GM11168 (cell line): ENCODE measurements around the gene LTBP2.

Source experiments
- in situ Hi-C: fragments of 300-500 bp; cut with MboI; formaldehyde crosslinking; loops from one replicate; pipeline ENCODE4 v1.12.0; 2022; ENCODE audit warnings: low sequenced_read_pairs; ENCODE audit not compliant: unreplicated experiment

Gene LTBP2

DNA sequence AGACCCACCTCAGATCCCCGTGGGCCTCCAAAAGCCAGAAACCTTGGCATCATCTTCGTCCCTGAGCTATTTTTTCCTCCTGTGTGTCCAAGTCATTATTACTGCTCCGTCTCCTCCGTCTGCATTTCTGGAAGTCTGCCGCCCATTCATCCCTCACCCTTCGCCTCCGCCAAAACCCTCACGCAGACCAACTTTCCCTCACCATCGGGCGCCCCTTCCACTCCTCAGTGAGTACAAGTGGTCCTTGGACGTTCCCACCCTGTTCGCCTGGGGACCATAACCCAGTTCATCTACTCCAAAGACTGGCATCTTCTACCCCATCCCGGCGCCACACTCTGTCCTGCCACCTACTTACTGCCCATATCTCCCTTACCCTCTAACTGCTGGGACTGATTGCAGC is 3.7 kb upstream of the LTBP2 start:
- in situ Hi-C loops = no loop called here

DNA sequence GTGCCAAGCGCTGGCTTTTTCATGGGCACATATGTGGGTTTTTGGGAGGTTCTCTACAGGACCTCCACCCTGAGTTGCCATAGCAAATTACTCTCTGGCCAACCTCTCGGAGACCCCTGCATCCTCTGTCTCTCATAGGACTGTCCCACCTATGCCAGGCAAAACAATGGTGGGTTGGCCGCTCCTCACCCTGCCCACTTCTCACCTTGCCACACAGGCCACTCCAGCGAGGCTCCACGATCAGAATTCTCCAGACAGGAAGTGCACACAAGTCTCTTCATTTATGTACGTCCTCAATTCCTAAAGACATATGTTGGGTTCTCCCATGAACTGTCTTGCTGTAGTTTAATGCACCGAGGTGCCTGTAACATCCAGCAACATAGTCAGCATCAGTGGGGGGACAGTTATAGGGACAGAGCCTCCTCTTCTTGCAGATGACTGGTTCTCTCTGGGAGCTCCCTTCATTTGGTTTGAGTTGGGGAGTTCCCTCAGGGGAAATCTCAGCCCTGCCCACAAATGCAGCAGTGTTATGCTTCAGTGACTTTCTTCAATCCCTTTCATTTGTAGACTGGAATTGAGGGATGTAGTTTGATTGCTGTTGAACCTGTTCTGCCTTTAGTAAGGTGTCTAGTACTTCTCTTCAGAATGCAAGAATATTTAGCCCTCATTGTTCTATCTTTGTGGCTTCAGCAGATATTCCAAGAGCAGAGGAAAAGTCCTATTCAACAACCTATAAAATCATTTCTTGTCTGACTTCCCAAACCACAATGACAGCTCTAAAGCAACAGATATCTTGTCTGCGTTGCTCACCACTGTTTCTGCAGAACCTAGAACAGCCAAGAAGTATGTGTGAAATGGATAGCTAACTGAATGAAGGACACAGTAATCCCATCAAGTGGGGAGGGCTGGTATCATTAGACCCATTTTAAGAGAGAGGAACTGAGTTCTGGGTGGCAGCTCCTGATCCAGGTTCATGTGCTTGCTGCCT is 2.8 kb upstream of the LTBP2 start:
- in situ Hi-C loops = no loop called here

DNA sequence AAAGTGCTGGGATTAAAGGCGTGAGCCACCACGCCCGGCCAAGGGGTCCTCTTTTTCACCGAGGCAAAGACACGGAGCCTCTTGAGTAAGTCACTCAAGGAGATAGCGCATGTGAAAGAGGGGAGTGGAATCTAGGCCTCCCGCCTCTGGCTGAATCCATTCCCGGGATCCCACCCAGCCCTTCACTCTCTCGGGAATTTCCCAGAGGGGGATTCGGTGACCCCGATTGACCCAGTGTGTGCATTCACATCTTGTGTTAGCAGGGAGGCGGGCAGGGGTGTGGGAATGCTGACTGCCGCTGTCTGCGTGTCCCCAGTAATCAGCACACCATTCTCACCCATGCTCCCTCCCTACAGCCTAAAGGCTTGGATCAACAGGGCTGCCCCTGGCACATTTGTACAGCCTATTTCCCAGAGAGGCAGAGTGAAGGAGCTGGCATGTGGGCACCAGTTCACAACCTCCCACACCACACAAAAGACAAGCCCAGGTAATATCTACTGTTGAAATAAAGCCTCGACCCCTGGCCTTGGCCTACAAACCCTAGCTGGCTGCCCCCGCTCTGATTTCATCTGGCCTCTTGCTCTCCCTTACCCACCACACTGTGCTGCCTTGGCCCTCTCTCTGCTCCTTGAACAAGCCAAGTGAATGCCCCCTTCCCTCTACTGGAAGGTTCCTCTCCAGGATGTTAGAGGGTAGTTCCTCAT is 1.3 kb upstream of the LTBP2 start:
- in situ Hi-C loops = no loop called here

DNA sequence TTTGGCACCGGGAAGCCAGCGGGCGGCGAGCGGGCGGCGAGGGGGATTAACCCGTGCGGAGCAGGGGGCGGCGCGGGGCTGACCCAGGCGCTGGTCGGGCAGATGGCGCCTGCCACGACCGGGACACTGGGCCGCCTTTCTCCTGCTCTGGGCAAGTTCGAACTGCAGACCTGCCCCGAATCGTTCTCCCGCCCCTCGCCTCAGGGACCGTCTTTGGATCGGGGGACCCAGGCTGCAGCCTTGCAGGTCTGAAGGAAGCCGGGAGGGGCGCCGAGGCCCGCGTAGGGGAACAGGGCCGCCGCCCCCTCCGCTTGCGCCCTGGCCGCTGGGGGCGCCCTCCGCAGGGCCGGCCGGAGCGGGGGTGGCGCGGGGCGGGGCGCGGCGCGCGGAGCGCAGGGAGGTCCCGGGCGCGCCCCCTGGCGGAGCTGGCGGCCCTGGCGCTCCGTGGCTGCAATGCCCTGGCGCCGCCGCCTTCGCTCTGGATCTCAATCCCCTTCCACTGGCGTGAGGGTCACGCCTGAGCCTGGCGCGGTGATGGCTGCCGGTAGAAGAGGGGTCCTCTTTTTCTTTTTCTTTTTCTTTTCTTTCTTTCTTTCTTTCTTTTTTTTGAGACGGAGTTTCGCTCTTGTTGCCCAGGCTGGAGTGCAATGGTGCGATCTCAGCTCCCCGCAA is 449 bp upstream of the LTBP2 start:
- in situ Hi-C loops = no loop called here

DNA sequence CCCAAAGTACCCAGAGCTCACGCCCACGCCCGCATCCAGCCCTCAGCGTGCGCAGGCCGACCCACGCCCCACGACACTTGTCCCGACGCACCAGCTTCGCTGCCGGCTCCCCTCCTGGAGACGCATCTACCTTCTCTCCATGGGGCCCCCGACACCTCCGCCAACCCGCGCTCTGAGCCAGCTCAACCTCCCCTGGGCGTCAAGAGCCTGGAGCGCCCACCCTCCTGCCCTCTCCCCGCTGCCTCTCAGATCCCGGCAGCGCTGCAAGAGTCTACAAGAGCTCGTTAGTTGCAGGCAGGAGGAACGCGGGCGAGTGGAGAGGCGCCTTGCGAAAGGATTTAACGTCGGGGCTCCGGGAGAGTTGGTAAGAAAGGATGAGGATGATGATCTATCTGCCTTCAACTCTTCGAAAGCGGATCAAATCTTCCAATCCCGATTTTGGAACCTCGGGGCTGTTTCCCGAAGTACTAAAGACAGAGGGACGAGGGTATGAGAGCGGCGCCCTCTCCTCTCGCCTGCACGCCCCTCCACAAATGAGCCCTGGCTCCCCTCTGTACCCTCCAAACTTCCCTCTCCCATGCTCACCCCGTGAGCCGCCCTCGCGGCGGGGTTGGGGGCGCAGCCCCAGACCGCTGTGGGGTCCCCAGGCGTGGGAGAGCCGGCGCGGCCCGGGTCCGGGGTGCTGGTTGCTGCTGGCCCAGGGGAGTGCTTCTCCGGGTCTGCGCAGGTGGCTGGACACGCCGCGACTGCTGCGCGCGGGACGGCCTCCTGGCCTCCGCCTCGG is 979 bp downstream of the LTBP2 start:
- in situ Hi-C loops = no loop called here

DNA sequence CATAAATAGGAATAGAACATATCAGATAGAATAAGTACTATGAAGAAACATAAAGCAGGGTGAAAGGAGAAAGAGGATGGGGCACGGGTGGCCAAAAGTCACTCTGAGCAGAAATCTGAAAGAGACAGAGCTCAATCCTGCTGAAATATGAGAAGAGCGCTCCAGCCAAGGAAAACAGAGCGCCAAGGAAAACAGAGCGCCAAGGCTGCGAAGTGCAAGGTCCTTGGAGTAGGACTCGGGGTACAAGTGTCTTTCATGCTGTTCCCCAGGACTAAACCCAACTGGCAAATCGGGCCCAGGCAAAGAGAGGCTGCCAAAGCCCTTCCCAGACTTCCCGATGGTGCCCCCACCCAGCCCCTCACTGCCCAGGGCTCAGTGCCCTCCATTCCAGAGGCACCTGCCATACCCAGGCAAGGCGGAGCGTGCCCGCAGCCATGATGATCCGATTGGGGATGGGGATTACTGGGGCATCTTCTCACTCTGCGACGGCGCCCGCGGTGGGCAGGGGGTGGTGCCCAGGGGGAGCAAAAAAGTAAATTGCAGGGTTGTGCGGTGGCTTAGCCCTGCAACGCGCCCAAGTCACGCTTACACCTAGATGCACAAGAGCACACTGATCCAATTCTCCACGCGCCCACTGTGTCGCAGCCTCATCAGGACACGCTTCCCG is 1.7 kb downstream of the LTBP2 start:
- in situ Hi-C loops = no loop called here

DNA sequence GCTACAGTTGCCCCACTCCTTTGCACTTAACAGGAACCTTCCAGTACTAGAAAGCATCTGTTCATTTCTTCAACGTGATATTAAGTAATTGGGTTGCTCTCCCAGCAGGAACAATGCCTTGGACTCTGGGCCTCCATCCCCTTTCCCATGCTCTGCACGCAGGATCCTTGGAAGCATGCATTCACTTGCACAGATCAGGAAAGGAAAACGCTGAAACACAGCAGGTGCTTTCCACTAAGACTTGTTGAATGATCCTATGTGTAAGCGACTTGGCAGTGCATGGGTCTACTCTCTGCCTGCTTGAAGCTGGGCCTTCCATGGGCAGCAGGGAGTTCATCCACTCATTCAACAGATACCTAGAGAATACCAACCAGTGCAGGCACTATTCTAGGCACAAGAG is 2.3 kb downstream of the LTBP2 start:
- in situ Hi-C loops = no loop called here

DNA sequence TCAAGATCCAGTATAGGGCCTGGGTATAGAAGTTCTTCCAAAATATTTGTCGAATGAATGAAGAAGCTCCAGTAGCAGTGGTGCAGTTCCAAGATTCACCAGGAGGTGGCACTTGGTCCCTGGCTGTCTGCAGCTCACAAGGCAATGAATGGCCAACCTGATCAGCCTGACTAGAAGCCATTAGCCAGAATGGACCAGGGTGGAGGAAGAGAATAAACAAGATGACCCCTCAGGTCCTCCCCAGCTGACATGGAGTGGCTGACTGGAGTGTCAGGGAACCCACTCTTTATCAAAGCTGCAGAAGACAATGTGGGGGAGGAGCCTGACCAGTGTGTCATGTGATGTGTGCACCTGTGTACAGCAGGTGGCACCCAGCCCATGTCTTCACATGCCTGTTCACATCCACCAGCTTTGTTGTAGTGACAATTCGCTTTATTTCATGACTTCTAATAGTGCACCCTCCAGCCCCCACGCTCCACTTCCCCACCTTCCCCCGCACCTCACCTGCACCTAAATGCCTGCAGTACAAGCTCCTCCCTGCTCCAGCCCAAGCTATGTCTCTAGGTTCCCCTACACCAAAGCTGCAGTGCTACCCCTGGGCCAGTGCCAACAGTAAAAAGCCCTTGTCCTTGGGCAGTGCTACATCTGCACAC is 3.0 kb downstream of the LTBP2 start:
- in situ Hi-C loops = no loop called here

DNA sequence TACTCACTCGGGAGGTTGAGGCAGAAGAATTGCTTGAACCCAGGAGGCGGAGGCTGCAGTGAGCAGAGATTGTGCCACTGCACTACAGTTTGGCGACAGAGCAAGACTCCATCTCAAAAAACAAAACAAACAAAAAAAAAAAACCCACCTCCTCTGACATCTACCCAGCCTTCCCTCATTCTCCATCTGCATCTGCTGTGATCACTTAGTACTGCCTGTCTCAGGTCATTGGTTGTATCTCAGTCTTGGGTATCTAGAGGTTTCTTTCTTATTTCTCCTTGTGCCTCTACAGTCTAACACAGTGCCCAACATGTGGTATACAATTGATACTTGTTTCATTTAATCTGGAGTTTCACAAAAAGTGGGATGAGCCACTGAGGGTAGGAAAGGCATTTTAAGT is 5.3 kb downstream of the LTBP2 start:
- in situ Hi-C loops = no loop called here

DNA sequence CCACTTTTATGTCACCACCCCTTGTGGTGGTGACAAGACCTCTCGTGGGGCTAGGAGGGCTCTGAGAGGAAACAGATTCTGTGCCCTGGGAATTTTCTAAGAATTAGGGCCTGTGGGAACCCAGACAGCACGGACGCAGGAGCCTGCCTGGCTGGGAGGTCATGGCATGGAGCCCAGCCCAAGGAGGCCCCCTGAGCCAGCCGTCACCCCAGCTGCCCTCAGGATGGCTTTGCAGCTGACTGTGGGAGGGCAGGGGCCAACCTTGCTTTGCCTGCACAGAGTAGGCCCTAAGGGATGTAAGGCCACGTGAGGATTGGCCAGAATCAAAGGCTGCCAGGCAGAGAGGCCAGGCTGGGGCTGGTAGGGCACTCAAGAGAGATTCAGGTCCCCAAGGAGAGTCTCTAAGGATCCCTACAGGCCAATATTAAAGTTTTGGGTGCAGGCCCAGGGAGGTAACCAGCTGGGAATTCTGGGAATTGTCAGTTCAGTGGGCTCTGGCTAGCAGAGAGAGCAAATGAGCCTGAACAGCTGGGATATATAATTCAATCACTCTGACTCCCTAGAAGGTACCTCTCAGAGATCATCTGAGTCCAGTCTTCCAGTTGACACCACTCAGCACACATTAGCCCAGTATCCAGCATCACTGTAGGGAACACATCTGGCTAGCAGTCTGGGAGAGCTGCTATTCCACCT is 6.4 kb downstream of the LTBP2 start:
- in situ Hi-C loops = no loop called here

DNA sequence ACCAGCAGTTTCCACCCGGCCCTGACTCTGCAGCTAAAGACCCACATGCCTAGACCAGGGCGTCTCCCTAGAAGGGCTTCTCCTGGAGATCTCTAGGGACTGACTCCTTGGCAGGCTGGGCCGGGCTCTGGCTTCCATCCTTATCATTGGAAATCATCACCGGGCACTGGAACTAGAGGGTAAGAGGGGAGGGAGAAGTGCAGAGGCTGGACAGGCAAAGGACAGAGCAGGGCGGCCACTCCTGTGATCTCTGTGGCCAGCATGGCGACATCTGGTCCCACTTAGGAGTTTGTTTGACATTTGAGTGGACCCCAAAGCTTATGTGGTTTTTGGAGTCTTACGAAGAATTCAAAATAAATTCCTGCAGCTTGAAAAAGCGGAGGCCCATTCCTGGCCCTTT is 7.1 kb downstream of the LTBP2 start:
- in situ Hi-C loops = no loop called here

DNA sequence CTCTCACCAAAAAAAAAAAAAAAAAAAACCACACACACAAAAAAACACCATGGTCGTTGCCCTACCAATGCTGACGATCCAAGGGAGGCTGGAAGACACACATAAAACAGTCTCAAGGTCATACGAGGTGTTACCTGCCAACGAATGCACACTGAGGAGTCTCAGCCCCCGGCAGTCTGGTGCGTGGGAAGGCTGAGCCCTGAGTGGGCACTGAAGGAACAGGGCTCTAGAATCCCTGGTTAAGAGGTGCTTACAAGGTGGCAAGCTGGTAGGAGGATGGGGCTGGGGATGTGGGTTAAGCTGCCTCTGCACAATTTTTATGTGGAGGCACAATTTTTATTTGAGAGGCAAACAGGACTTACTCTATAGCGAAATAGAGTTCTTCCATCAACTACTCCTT is 7.9 kb downstream of the LTBP2 start:
- in situ Hi-C loops = no loop called here

DNA sequence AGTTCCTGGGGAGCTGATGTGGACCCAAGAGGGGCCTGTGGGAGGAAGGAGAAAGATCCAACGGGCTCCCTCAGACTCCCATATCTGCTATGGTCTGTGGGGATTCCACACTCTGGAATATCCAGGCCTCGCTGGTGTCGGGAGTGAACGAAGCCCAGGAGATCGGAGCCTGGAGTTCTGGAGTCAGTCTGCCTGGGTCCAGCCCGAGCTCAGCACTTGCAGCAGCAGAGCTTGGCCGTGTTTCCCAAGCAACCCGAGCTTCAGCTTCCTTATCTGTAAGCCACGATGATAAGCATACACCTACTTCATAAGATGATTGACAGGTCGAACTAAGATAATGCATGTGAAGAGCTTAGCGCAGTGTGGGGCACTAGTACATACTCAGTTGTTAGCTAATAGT is 10.1 kb downstream of the LTBP2 start:
- in situ Hi-C loops = no loop called here

DNA sequence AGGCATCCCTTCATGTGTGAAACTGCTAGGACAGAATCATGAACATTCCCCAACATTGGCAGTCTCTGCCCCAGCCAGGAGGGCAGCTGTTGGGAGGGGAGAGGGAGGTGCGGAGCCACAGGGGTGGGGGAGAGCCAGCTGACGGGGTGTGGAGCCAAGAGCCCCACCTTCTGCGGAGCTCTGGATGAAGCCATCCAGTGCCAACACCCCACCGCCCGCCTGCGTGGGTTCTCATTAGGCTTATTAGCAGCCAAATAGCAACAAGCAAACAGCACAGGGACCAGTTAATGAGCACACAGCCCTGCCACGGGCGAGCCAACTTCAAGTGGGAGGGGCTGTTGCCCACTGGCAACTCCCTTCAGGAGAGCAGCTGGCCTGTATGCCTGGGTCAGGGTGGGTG is 12.1 kb downstream of the LTBP2 start:
- in situ Hi-C loops = no loop called here

DNA sequence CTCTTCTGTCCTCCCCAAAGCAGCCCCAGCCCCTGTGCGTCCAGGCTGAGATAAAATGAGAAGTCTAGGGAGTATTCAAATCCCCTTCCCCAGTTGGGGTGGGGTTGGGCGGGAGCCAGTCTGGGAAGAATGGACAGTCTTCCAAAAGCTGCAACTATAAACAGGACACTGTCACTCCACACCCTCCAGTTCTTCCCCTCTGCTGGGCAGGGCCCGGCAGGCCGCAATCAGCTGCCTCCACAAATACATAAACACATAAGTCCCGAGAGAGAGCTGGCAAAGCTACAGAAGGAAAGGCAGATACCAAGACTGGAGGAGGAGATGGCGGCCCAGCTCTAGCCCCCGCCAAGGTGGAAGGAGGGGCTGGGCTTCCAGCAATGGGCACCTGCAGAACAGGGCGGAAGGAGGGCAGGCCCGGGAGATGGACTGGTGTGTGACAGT is 12.7 kb downstream of the LTBP2 start:
- in situ Hi-C loops = no loop called here

DNA sequence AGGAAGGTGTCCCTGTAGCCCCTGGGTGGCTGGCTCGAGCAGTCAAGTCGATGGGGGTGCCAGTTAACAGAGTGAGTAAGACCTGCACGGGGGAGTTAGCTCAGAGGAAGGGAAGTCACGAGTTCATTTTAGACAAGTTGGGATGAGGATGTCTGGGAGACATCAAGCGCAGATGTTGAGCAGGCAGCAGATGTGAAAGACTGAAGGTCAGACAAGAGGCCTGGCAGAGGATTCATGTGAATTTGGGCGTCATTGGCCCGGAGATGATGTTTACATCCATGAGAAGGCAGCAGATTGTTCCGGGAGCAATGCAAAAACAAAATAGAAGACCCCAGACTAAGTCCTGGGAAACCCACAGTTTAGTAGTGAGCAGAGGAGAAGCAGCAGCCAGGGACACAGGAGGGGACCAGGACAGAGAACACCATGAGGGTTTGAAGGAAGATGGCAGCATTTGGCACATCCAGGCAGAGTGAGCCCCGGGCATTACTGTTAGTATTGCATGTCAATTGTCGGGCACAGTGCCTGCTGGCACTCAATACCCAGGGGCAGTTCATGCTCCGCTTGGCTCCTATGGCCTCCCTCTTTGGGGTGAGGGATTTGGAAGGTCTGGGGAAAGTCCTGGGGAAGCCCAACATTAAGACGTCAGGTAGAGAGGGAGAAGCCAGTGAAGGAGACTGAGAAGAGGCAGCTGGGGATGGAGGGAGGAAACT is 15.1 kb downstream of the LTBP2 start:
- in situ Hi-C loops = no loop called here

DNA sequence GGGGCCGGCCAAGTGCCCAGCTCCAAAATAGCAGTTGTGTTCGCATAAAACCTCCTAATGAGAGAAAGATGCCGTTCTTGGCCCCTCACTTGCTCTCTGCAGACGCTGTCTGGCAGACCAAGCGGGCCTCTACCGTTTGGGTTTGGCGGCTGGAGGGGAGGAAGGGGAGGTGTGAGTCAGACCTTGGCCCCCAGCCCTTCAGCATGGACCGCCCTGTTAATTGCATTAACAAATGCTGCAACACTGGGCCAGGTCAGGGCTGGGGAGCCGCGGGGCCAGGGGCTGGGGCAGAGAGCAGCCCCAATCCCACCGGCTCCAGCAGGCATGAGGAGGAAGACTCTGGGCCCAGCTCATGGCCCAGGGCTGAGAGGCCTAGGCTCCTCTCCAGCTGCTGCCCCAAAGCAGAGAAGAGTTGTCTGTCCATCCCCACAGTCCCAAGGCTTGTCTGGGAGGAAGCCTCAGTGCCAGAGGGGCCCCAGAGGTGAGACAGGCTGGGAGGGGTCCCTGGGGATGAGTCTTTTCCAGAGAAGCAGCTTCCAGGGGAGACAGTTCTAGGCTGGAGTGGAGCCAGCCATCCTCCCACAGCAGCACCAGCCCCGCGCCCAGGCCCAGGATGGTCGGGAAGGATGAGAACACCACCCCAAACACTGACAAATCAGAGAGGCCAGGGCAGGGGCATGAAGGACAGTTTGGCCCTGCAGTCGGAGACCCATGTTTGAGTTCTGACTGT is 16.9 kb downstream of the LTBP2 start:
- in situ Hi-C loops = no loop called here
